Omental fat pad (tissue), 4 donors: ENCODE measurements around the gene NHLRC1. TPM values are rescaled to one million over a fixed set of nuclear protein-coding genes. Genes with fewer than 3 reads are reported as not detected.

Source experiments
- ATAC-seq: fragments of 150-250 bp; one replicate; pipeline ENCODE4 v1.9.1; 2016; ENCODE audit warnings: mild to moderate bottlenecking, moderate library complexity; ENCODE audit not compliant: low FRiP score
- DNase-seq: peaks from one replicate; pipeline ENCODE4 v3.0.0-alpha.2; 2019; ENCODE audit warnings: low spot score
- total RNA-seq, 4 donors: library from RNA; depleted of rRNA; stranded (reverse); fragments of >200 nt; gene quantifications; one replicate each; pipeline ENCODE4 v1.1.0, GENCODE V29; 2016
- TF ChIP-seq, protein P1 (sequence below), 3 donors: fragments of 450-650 bp; IDR thresholded peaks; one replicate each; pipeline ENCODE4 v1.5.1; 2016 to 2017; ENCODE audit warnings: antibody characterized with exemption in 3 of 3, mild to moderate bottlenecking in 3 of 3, moderate library complexity in 2 of 3

Gene NHLRC1
- total RNA-seq, 4 donors from 2014 or later = 0.74 to 3.1 (median 1.4) TPM

DNA sequence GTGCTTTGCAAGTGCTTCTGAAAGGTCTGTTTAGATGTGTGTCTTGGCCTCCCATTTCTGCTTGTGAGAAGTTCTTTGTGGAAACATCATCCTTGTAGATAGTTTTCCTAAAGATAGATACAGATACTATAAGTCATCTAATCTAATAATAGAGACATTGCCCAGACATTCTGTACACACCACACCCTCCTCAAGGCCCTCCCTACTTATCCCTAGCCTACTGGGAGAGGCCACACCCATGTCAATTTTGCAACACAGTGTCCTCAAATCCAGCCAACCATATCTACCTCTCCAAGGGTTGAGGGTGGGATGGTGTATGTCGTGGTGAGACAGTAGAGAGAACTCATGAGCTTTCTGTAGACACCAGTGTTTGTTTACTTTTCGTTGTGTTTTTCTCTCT is 39.0 kb upstream of the NHLRC1 start:
- TF ChIP-seq, protein P1, sequence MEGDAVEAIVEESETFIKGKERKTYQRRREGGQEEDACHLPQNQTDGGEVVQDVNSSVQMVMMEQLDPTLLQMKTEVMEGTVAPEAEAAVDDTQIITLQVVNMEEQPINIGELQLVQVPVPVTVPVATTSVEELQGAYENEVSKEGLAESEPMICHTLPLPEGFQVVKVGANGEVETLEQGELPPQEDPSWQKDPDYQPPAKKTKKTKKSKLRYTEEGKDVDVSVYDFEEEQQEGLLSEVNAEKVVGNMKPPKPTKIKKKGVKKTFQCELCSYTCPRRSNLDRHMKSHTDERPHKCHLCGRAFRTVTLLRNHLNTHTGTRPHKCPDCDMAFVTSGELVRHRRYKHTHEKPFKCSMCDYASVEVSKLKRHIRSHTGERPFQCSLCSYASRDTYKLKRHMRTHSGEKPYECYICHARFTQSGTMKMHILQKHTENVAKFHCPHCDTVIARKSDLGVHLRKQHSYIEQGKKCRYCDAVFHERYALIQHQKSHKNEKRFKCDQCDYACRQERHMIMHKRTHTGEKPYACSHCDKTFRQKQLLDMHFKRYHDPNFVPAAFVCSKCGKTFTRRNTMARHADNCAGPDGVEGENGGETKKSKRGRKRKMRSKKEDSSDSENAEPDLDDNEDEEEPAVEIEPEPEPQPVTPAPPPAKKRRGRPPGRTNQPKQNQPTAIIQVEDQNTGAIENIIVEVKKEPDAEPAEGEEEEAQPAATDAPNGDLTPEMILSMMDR (IDR thresholded peaks at IDR 0.05) = no peak
- no peak for ATAC-seq
- no peak for DNase-seq

DNA sequence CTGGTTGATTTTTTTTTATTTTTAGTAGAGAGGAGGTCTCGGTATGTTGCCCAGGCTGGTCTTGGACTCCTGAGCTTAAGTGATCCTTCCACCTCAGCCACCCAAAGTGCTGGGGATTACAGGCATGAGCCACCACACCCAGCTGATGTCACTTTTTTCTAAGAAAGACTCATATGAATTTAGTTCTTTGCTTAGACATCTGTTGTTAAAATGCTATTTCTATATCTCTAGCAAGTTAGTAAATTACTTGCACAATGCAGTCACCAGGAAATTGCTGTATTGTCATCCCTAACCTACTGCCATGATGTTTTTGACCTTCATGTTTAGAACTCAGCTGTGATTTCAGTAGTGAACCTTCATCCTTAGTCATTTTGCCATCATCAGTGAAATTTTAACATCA is 38.4 kb upstream of the NHLRC1 start:
- ATAC-seq = no peak
- TF ChIP-seq, protein P1 (IDR thresholded peaks at IDR 0.05) = no peak
- no peak for DNase-seq

DNA sequence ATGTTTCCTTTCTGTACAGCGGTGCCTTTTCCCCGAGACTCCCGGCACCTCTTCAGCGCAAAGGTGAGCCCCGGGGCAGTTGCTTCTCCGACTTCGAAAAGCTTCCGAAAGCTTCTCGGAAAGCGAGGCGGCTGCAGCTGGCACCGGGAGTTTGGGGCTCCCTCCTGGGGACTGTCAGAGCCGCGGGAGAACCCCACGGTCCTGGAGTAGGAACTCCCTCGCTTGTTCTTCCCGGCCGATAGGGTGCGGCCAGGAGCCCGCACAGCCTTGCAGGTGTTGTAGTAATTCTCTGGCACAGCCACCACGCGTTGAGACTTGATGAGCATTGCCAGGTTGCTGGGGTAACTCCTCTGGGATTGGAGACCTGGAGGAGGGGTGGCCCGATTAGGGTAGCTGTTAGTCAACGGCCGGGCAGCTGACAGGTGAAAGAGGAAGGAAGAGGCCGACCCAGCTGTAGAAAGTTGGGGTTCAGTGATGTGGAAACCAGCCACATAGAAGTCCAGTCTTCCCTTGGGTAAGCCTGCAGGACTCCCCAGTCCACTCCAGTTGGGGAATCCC is 33.5 kb upstream of the NHLRC1 start:
- peak; percentile 30 for ATAC-seq
- TF ChIP-seq, protein P1 (IDR thresholded peaks at IDR 0.05) = no peak
- peak; percentile 39 for DNase-seq

DNA sequence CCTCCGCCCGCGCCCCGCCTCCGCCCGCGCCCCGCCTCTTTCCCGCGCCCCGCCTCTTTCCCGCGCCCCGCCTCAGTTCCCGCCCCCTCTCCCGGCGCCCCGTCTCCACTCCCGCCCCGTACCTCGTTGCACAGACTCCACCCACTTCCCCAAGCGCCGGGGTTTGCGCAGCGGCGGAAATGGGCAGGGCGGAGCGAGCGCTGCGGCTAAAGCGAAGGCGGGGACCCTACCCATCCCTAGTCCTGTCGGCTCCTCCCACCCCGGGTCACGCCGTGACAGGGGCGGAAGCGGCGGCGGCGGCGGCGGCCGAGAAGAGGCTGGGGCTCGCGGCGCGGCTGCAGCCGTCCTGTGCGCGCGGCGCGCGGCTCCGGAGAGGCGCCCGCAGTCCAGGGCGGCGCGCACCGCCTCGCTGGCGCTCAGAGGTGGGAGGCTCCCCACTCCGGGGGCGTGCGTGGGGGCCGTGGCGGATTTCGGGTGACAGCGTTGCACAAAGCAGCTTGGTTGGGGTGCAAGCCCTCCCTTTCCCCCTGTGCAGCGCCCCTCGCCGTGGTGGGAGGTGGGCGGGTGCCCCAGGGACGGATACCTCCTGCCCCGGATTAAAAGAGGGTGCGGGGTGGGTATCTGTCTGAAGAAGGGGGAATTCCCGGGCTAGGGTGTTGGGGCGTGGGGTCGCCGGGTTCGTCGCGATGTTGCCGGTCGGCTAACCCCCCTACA is 32.8 kb upstream of the NHLRC1 start, which contains the start of gene KDM1B:
KDM1B (plus strand) TSS at position 273 of the 714 bp plus-strand sequence. CDS start 4,474 bp downstream, outside the sequence.
- ATAC-seq = peak; percentile 99
- DNase-seq = peak; percentile 86
- TF ChIP-seq, protein P1 (IDR thresholded peaks at IDR 0.05) = no peak

DNA sequence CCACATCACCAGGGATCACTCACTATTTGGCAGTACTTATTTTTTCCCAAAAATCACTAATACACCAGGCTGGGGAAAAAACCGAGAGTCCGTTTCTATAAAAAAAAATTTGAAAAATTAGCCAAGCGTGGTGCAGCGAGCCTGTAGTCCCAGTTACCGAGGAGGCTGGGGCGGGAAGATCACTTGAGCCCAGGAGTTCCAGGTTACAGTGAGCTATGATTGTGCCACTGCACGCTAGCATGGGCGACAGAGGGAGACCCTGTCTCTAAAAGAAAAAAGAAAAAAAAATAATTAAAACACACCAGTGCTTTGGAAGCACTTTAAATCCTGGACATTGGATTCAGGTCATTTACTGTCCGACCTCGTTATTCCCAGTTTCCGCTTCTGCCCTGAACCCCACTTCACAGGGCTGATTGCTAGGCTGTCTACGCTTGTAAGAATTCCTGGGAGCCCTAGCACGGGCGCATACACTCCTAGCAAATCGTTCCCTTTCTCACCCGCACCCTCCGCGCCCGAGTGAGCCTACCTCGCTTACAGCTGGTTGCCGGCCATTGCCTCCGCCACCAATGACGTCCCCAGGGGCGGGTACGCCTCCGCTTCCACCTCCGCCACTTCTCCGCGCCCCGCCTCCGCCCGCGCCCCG is 32.2 kb upstream of the NHLRC1 start, which contains the start of gene TPMT:
TPMT (minus strand) TSS at position 571 of the 643 bp plus-strand sequence. CDS start 5,950 bp downstream, outside the sequence.
- TF ChIP-seq, protein P1 (IDR thresholded peaks at IDR 0.05) = no peak
- no peak for DNase-seq
- no peak for ATAC-seq

DNA sequence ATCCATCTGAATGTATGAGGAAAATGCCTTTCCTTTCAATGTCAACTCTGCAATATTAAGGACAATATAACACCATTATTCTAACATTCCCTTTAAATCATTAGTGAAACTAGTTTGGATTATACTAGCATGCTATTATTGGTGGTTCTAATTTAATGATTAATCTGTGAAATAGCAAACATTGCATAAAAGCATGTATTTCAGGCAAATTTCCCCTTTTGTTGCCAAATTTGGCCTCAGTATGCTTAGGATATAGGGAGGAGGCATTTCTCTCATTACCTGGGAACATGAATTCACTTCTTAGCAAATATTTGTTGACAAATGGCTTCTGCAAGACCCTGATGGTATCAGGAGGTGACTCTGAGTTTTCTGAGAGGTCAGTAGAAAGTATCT is 30.8 kb upstream of the NHLRC1 start:
- TF ChIP-seq, protein P1 (IDR thresholded peaks at IDR 0.05) = no peak
- DNase-seq (no peak), ATAC-seq (no peak)
